ENCODE data around the gene DBP.

DNA sequence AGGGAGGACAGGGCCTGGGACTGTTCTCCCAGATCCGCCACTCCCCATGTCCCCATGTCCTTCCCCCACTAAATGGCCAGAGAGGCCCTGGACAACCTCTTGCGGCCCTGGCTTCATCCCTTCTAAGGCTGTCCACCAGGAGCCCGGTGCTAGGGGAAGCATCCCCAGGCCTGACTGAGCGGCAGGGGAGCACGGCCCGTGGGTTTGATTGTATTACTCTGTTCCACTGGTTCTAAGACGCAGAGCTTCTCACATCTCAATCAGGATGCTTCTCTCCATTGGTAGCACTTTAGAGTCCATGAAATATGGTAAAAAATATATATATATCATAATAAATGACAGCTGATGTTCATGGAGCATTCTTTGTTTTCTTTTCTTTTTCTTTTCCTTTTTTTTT, 29.8 kb downstream of the DBP start:
- TF ChIP-seq, protein P1, sequence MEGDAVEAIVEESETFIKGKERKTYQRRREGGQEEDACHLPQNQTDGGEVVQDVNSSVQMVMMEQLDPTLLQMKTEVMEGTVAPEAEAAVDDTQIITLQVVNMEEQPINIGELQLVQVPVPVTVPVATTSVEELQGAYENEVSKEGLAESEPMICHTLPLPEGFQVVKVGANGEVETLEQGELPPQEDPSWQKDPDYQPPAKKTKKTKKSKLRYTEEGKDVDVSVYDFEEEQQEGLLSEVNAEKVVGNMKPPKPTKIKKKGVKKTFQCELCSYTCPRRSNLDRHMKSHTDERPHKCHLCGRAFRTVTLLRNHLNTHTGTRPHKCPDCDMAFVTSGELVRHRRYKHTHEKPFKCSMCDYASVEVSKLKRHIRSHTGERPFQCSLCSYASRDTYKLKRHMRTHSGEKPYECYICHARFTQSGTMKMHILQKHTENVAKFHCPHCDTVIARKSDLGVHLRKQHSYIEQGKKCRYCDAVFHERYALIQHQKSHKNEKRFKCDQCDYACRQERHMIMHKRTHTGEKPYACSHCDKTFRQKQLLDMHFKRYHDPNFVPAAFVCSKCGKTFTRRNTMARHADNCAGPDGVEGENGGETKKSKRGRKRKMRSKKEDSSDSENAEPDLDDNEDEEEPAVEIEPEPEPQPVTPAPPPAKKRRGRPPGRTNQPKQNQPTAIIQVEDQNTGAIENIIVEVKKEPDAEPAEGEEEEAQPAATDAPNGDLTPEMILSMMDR (conservative IDR thresholded peaks at IDR 0.05; ENCODE audit: low read depth in 2 of 2): no peak
- TF ChIP-seq POLR2AphosphoS5 (IDR thresholded peaks at IDR 0.05; ENCODE audit: low read depth): no peak
- no peak for TF ChIP-seq JUNB (IDR thresholded peaks at IDR 0.05; ENCODE audit: unreplicated experiment)

Measured in GM23338 (cell line).